SU-DHL-6 (cell line): ENCODE results near the gene AIP.
"Not testable (repeated sequence)": the region's sequence is repeated elsewhere in the genome, so short reads cannot be mapped to it uniquely, and the experiment has no call there.

Experiments used
- H2AFZ ChIP-seq: fragments of 200-600 bp; sonication (generic); 2 replicates; pipeline ENCODE4 v1.6.1; 2014; ENCODE audit warnings: low read depth, mild to moderate bottlenecking, moderate library complexity, mixed read lengths, antibody characterized with exemption, low read length; ENCODE audit not compliant: severe bottlenecking
- H3F3A ChIP-seq: fragments of 200-600 bp; shearing (Covaris generic); 2 replicates; pipeline ENCODE4 v1.6.0; 2016; ENCODE audit warnings: antibody characterized with exemption, mild to moderate bottlenecking; ENCODE audit not compliant: insufficient read depth
- H3K27ac ChIP-seq: fragments of 200-600 bp; sonication (generic); 2 replicates; pipeline ENCODE4 v1.5.1; 2016; ENCODE audit warnings: low read depth, mild to moderate bottlenecking, low read length, moderate library complexity, mixed read lengths
- H3K27me3 ChIP-seq: fragments of 200-600 bp; sonication (generic), shearing (Covaris generic); 2 replicates; pipeline ENCODE4 v1.6.0; 2014; ENCODE audit warnings: mild to moderate bottlenecking, low read length
- H3K36me3 ChIP-seq: fragments of 200-600 bp; sonication (generic); 2 replicates; pipeline ENCODE4 v1.6.1; 2014; ENCODE audit warnings: mild to moderate bottlenecking, low read length, mixed read lengths
- H3K4me2 ChIP-seq: fragments of 300-600, 200-600 bp; shearing (Covaris generic), sonication (generic); 2 replicates; pipeline ENCODE4 v1.6.0; 2014; ENCODE audit warnings: low read length, low read depth, mild to moderate bottlenecking; ENCODE audit not compliant: poor library complexity, severe bottlenecking
- H3K4me3 ChIP-seq: fragments of 200-600 bp; sonication (generic); 2 replicates; pipeline ENCODE4 v1.5.1; 2014; ENCODE audit warnings: antibody characterized with exemption, low read length, mild to moderate bottlenecking, mixed read lengths; ENCODE audit not compliant: insufficient read depth, poor library complexity, severe bottlenecking
- H3K79me2 ChIP-seq: fragments of 200-600 bp; sonication (generic); 2 replicates; pipeline ENCODE4 v1.6.1; 2014; ENCODE audit warnings: mild to moderate bottlenecking, low read length, moderate library complexity; ENCODE audit not compliant: insufficient read depth
- H3K9ac ChIP-seq: fragments of 200-600 bp; sonication (generic); 2 replicates; pipeline ENCODE4 v1.7.0; 2014; ENCODE audit warnings: mild to moderate bottlenecking, low read length
- H3K9me2 ChIP-seq: fragments of 200-600 bp; sonication (generic); replicated peaks from 2 replicates; pipeline ENCODE4 v1.6.1; 2014; ENCODE audit warnings: low read length; ENCODE audit not compliant: insufficient read depth
- H3K9me3 ChIP-seq: fragments of 200-600 bp; sonication (generic); 2 replicates; pipeline ENCODE4 v1.6.1; 2014; ENCODE audit warnings: low read length, mixed read lengths; ENCODE audit not compliant: insufficient read depth
- H4K20me1 ChIP-seq: fragments of 200-600 bp; sonication (generic); 2 replicates; pipeline ENCODE4 v1.6.1; 2014; ENCODE audit warnings: low read depth, mild to moderate bottlenecking, antibody characterized with exemption, low read length, moderate library complexity, mixed read lengths
- CTCF ChIP-seq: fragments of 200-600 bp; sonication (generic); IDR thresholded peaks from one replicate; pipeline ENCODE4 v1.5.1; 2017; ENCODE audit warnings: antibody characterized with exemption, mild to moderate bottlenecking, low read length, moderate library complexity; ENCODE audit not compliant: insufficient read depth, poor library complexity, severe bottlenecking
- EZH2phosphoT487 ChIP-seq: fragments of 200-600 bp; sonication (generic), shearing (Covaris generic); conservative IDR thresholded peaks from 2 replicates; pipeline ENCODE4 v1.6.1; 2018; ENCODE audit warnings: mild to moderate bottlenecking, antibody characterized with exemption, low read length, moderate library complexity, mixed read lengths

AIP gene

DNA sequence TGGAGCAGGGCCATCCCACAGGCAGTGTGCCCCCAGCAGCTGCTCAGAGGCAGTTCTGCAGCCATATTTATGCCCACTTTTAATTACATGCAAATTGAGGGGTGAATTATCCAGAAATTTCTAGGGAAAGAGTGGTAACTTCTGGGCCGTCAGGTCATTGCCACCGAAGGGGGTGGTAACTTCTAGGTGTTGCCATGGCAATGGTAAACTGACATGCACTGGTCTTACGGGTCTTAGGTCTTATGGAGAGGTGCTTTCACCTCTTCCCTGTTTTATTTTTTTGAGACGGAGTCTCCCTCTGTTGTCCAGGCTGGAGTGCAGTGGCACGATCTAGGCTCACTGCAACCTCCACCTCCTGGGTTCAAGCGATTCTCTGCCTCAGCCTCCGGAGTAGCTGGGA is 9.9 kb upstream of the AIP start:
- Histone ChIP-seq H3K4me3 (no peak overlapping the region), H3K4me2 (no peak overlapping the region), H3K9me2 (no peaks in the 10 kb centered on the region), H2AFZ (no peak overlapping the region), H3K27ac (no peak overlapping the region), H3K27me3 (no peaks in the 10 kb centered on the region), H3K36me3 (no peaks in the 10 kb centered on the region), H3F3A (peaks cover 1% of the 10 kb centered on the region; the same call in 1 of the 2 replicates), H3K9ac (no peak overlapping the region), H3K79me2 (peaks cover 6% of the 10 kb centered on the region), H4K20me1 (no peaks in the 10 kb centered on the region), H3K9me3 (no peaks in the 10 kb centered on the region)
- no peak for TF ChIP-seq CTCF
- TF ChIP-seq EZH2phosphoT487: no peak

DNA sequence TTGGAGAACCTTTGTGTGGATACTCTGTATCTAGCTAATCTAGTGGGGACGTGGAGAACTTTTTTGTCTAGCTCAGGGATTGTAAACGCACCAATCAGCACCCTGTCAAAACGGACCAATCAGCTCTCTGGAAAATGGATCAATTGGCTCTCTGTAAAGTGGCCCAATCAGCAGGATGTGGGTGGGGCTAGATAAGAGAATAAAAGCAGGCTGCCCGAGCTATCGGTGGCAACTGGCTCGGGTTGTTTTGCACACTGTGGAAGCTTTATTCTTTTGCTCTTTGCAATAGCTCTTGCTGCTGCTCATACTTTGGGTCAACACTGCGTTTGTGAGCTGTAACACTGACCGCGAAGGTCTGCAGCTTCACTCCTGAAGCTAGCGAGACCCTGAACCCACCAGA is 6.1 kb upstream of the AIP start:
- not testable (repeated sequence) for H3K36me3 ChIP-seq, H4K20me1 ChIP-seq, H3K9me3 ChIP-seq, H3K4me3 ChIP-seq, H3F3A ChIP-seq, H3K9ac ChIP-seq, H3K9me2 ChIP-seq, H2AFZ ChIP-seq, H3K79me2 ChIP-seq, H3K27me3 ChIP-seq, H3K4me2 ChIP-seq, H3K27ac ChIP-seq

DNA sequence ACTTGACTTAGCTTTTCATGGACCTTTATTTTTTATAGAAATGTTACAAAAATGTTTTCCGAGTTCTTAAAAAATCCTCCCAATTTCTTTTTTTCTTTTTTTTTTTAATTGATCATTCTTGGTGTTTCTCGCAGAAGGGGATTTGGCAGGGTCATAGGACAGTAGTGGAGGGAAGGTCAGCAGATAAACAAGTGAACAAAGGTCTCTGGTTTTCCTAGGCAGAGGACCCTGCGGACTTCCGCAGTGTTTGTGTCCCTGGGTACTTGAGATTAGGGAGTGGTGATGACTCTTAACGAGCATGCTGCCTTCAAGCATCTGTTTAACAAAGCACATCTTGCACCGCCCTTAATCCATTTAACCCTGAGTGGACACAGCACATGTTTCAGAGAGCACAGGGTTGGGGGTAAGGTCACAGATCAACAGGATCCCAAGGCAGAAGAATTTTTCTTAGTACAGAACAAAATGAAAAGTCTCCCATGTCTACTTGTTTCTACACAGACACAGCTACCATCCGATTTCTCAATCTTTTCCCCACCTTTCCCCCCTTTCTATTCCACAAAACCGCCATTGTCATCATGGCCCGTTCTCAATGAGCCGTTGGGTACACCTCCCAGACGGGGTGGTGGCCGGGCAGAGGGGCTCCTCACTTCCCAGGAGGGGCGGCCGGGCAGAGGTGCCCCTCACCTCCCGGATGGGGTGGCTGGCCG is 5.3 kb upstream of the AIP start:
- not testable (repeated sequence) for H3K27ac ChIP-seq, H3K9ac ChIP-seq, H3K4me3 ChIP-seq, H3K79me2 ChIP-seq, H2AFZ ChIP-seq, H3K27me3 ChIP-seq, H3K4me2 ChIP-seq, H4K20me1 ChIP-seq, H3K9me3 ChIP-seq, H3K36me3 ChIP-seq, H3F3A ChIP-seq, H3K9me2 ChIP-seq

GRCh38 chr11:67482275-67482826 is 475 bp upstream of the AIP start:
- Histone ChIP-seq H2AFZ (peak overlapping the region; percentile 38), H3K4me2 (peak overlapping the region; percentile 96), H3K9me3 (no peaks in the 10 kb centered on the region), H3K9ac (peak overlapping the region; percentile 64), H3K9me2 (no peaks in the 10 kb centered on the region), H4K20me1 (no peaks in the 10 kb centered on the region), H3K4me3 (peak overlapping the region; percentile 53), H3K79me2 (peaks cover 18% of the 10 kb centered on the region), H3K36me3 (no peaks in the 10 kb centered on the region), H3K27ac (peak overlapping the region; percentile 95), H3F3A (peaks cover 30% of the 10 kb centered on the region), H3K27me3 (no peaks in the 10 kb centered on the region)
- no peak for TF ChIP-seq EZH2phosphoT487
- TF ChIP-seq CTCF: no peak
